Mesothelial cell of epicardium (in vitro differentiated cells): ENCODE measurements around the gene SLC6A13. TPM values are rescaled to one million over a fixed set of nuclear protein-coding genes. Genes with fewer than 3 reads are reported as not detected.

Source experiments
- DNase-seq, 2 experiments: peaks; one replicate each; pipeline ENCODE4 v3.0.0; 2021; ENCODE audit warnings: low spot score in 2 of 2; ENCODE audit not compliant: unreplicated experiment in 2 of 2
- H3K27ac Mint-ChIP-seq: 2 replicates; pipeline ENCODE4 v1.8.0; 2021; ENCODE audit warnings: mixed read lengths
- H3K27me3 Mint-ChIP-seq: 2 replicates; pipeline ENCODE4 v1.8.0; 2021; ENCODE audit warnings: low read depth, mixed read lengths
- H3K36me3 Mint-ChIP-seq: 2 replicates; pipeline ENCODE4 v1.8.0; 2021; ENCODE audit warnings: mixed read lengths
- H3K4me1 Mint-ChIP-seq: 2 replicates; pipeline ENCODE4 v1.8.0; 2021; ENCODE audit warnings: mixed read lengths
- H3K4me3 Mint-ChIP-seq: 2 replicates; pipeline ENCODE4 v1.8.0; 2021; ENCODE audit warnings: mild to moderate bottlenecking, moderate library complexity, mixed read lengths
- H3K9me3 Mint-ChIP-seq: 2 replicates; pipeline ENCODE4 v1.8.0; 2021; ENCODE audit warnings: mixed read lengths
- total RNA-seq: library from RNA; stranded (reverse); gene quantifications from 3 replicates; pipeline ENCODE4 v1.2.1, GENCODE V29; 2021
- TF ChIP-seq, protein P1 (sequence below): fragments of 200-600 bp; sonication (generic); IDR thresholded peaks from one replicate; pipeline ENCODE4 v1.5.0; 2021; ENCODE audit warnings: antibody characterized with exemption; ENCODE audit not compliant: unreplicated experiment

SLC6A13 gene
- total RNA-seq, 1 donor from 2014 or later, result 1.2 TPM

DNA sequence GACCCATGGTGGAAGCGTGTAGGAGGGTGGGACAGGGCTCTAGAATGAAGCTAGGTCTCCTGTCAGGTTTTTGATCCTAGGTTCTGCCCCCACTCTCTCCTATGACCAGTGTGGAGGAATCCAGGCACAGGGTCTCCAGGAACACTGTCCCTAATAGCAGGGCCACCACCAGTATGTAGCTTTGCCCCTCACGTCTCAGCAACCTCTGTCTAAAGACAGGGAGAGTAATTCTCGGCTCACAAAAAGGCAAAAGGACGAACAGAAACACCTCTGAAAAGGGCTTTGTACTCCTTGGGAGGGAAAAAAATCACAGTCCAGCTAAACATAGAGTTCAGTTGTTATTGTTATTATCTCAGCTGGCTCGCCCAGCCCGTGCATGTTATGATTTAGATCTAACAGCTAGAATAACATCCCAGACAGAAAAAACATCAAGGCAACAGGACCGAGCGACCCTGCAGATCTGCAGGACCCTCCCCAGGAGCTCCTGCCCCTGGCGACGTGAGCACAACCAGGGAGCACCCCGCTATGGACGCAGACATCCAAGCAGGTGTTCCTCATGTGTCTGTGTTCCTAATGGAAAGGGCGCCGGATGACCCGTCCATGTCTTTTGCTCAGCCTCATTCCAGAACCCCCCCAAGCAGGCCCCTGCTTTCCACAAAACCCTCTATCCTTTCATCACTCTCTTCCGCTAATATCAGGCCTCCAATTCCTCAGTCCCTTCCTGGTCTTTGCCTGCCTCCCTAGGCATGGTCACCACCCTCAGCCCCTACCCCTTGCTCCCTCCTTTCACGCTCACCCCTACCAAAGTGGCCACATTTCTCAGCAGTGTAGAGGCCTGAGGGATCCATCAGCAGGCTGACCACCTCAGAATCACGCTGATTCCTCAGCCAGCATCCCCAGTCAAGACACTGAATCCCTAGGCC lies 34.5 kb downstream of the SLC6A13 start:
- peak in 1 of 2 experiments; percentile 21 for DNase-seq
- no peak overlapping the region for H3K4me3 Mint-ChIP-seq
- H3K36me3 Mint-ChIP-seq, result no peaks in the 10 kb centered on the region
- TF ChIP-seq, protein P1, sequence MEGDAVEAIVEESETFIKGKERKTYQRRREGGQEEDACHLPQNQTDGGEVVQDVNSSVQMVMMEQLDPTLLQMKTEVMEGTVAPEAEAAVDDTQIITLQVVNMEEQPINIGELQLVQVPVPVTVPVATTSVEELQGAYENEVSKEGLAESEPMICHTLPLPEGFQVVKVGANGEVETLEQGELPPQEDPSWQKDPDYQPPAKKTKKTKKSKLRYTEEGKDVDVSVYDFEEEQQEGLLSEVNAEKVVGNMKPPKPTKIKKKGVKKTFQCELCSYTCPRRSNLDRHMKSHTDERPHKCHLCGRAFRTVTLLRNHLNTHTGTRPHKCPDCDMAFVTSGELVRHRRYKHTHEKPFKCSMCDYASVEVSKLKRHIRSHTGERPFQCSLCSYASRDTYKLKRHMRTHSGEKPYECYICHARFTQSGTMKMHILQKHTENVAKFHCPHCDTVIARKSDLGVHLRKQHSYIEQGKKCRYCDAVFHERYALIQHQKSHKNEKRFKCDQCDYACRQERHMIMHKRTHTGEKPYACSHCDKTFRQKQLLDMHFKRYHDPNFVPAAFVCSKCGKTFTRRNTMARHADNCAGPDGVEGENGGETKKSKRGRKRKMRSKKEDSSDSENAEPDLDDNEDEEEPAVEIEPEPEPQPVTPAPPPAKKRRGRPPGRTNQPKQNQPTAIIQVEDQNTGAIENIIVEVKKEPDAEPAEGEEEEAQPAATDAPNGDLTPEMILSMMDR, result no peak
- H3K27me3 Mint-ChIP-seq, result peaks cover 30% of the 10 kb centered on the region
- no peak overlapping the region for H3K27ac Mint-ChIP-seq
- H3K4me1 Mint-ChIP-seq, result no peaks in the 10 kb centered on the region
- no peaks in the 10 kb centered on the region for H3K9me3 Mint-ChIP-seq

DNA sequence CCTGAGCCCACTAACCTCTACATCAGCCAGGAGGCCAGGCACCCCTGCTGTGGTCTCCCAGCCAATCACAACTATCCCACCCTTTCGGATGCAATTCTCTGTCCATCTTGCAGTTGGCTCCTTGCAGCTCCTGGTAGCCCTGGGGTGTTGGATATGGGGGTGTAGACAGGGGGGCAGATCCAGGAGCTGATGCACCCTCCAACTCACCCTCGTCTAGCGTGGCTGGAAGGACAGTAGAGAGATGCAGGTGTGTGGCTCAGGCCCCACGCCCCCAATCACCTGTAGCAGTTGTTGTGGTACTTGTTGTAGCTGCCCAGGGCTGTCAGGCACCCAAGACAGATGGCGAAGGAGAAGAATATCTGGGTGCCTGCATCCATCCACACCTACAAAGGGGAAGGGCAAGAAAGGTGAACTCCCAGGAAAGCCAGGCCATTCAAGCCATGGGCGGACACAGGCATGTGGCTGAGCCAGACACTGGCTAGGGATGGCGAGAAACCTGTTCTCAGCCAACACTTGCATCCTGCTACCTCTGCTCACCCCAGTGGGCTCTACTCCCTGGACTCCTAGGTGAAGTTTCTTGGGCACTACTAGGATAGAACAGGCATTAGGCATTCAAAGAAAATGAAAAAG lies 35.2 kb downstream of the SLC6A13 start:
- TF ChIP-seq, protein P1, result no peak
- H3K4me1 Mint-ChIP-seq, result no peaks in the 10 kb centered on the region
- H3K4me3 Mint-ChIP-seq, result no peak overlapping the region
- H3K27ac Mint-ChIP-seq, result no peak overlapping the region
- DNase-seq, result peak in 1 of 2 experiments; percentile 24
- no peaks in the 10 kb centered on the region for H3K36me3 Mint-ChIP-seq
- no peaks in the 10 kb centered on the region for H3K9me3 Mint-ChIP-seq
- H3K27me3 Mint-ChIP-seq, result peaks cover 31% of the 10 kb centered on the region

DNA sequence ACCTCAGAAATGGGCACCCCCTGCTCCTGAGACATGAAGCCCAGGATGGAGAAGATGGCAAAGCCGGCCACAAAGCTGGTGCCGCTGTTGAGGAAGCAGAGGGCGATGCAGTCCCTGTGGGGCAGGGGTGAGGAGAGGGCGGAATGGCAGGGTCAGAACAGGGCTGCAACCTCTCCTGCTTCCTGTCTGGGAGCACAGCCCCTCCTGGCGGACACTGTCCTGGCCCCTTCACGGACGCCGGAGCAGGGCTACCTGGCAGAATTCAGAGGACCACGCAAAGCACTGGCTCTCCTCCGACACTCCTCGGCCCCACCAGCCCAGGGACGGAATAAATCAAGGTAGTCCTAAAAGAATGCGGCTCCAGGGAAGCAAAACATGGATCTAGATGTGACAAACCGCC lies 36.2 kb downstream of the SLC6A13 start:
- H3K27ac Mint-ChIP-seq, result no peak overlapping the region
- TF ChIP-seq, protein P1, result no peak
- no peaks in the 10 kb centered on the region for H3K9me3 Mint-ChIP-seq
- H3K27me3 Mint-ChIP-seq, result peaks cover 32% of the 10 kb centered on the region
- no peaks in the 10 kb centered on the region for H3K36me3 Mint-ChIP-seq
- no peaks in the 10 kb centered on the region for H3K4me1 Mint-ChIP-seq
- DNase-seq, result peak in 1 of 2 experiments; percentile 16
- no peak overlapping the region for H3K4me3 Mint-ChIP-seq

DNA sequence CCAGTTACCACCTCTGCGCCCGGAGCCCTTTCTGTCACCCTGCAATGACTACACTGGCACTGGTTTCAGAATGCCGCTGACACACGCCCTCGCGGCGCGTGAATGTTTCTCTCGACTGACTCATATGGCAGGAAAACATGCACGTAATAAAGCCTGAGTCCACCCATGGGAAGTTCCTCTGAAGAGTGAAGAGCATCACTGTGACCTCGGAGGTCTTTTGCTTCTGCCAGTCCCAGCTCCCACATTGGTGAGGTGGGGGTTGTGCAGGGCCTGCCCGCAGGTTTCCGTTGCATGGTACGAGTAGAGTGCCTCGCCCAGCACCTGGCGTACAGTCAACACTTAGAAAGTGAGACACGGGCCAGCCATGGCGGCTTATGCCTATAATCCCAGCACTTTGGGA lies 37.6 kb downstream of the SLC6A13 start:
- Mint-ChIP-seq H3K27ac (no peak overlapping the region), H3K4me3 (no peak overlapping the region), H3K36me3 (no peaks in the 10 kb centered on the region), H3K9me3 (no peaks in the 10 kb centered on the region), H3K4me1 (peaks cover 3% of the 10 kb centered on the region), H3K27me3 (peaks cover 34% of the 10 kb centered on the region)
- TF ChIP-seq, protein P1, result no peak
- no peak for DNase-seq

DNA sequence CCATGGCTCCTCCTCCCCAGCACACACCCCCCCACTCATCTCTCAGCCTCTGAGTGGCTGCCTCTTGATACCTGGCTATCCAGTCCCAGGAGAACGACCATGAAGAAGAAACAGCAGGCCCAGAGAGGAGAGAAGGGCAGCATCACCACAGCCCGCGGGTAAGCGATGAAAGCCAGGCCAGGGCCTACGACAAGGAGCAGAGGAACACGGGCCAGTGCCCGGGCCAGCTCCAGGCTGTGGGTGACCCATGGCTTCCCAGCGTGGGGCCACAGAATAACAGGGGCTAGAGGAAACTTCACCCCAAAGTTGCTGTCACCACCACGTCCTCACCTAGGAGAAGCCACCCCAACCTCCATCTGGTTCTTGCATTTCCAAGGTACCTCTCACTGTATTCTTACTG lies 38.3 kb downstream of the SLC6A13 start:
- TF ChIP-seq, protein P1, result no peak
- Mint-ChIP-seq H3K27me3 (peaks cover 30% of the 10 kb centered on the region), H3K9me3 (no peaks in the 10 kb centered on the region), H3K36me3 (no peaks in the 10 kb centered on the region), H3K4me3 (no peak overlapping the region), H3K27ac (no peak overlapping the region), H3K4me1 (peaks cover 8% of the 10 kb centered on the region)
- no peak for DNase-seq
